ENCODE measurements around the gene BANK1. TPM values are rescaled to one million over a fixed set of nuclear protein-coding genes. Genes with fewer than 3 reads are reported as not detected.

Gene BANK1
- total RNA-seq, 3 donors from 2014 or later (not counting 1 experiment from before 2014, with no cell fraction given): 2.1 to 3.0 (median 2.4) TPM

DNA sequence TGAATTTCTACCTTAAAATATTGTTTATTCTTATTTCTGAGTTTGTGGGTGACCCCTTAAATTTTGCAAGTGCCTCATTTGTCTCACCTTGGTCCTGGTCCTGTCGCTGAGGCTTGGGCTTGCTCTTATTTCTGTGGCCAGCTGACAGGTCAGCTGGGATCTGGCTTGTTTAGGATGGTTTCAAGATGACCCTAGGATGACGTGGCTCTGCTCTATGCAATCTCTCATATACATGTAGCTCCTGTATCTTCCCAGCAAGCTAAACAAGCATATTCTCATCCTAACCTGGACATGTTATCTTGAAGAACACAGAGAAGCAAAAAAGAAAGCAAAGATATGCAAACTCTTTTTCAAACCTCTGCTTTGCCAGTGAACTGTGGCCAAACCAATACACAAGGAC is 158.4 kb downstream of the BANK1 start:
- no peak overlapping the region for H3K4me3 ChIP-seq (ENCODE audit: low read length)
- Mint-ChIP-seq H3K4me1 (no peaks in the 10 kb centered on the region), H3K36me3 (no peaks in the 10 kb centered on the region), H3K4me3 (no peak overlapping the region), H3K27ac (no peak overlapping the region), H3K27me3 (ENCODE audit: low read depth in 2 of 2) (peaks cover 0 to 2% of the 10 kb centered on the region in 2 donors), H3K9me3 (no peaks in the 10 kb centered on the region)
- H3K27me3 ChIP-seq (ENCODE audit: control insufficient read depth, insufficient read depth, low read length): no peaks in the 10 kb centered on the region
- H3K36me3 ChIP-seq (ENCODE audit: control insufficient read depth, insufficient read depth, low read length): no peaks in the 10 kb centered on the region
- H3K4me1 ChIP-seq (ENCODE audit: control insufficient read depth, insufficient read depth, low read length): no peaks in the 10 kb centered on the region
- ATAC-seq (no peak), DNase-seq (no peak)
- intact Hi-C loops (cut with micrococcal nuclease): no loop called here
- no peak overlapping the region for H3K27ac ChIP-seq (ENCODE audit: low read length)
- no peaks in the 10 kb centered on the region for H3K9me3 ChIP-seq (ENCODE audit: control insufficient read depth, insufficient read depth, low read length)
- 93% methylated on average over 2 of the region's 2 CpGs for WGBS (ENCODE audit: insufficient coverage)
- TF ChIP-seq, protein P1, sequence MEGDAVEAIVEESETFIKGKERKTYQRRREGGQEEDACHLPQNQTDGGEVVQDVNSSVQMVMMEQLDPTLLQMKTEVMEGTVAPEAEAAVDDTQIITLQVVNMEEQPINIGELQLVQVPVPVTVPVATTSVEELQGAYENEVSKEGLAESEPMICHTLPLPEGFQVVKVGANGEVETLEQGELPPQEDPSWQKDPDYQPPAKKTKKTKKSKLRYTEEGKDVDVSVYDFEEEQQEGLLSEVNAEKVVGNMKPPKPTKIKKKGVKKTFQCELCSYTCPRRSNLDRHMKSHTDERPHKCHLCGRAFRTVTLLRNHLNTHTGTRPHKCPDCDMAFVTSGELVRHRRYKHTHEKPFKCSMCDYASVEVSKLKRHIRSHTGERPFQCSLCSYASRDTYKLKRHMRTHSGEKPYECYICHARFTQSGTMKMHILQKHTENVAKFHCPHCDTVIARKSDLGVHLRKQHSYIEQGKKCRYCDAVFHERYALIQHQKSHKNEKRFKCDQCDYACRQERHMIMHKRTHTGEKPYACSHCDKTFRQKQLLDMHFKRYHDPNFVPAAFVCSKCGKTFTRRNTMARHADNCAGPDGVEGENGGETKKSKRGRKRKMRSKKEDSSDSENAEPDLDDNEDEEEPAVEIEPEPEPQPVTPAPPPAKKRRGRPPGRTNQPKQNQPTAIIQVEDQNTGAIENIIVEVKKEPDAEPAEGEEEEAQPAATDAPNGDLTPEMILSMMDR (IDR thresholded peaks at IDR 0.05): no peak

DNA sequence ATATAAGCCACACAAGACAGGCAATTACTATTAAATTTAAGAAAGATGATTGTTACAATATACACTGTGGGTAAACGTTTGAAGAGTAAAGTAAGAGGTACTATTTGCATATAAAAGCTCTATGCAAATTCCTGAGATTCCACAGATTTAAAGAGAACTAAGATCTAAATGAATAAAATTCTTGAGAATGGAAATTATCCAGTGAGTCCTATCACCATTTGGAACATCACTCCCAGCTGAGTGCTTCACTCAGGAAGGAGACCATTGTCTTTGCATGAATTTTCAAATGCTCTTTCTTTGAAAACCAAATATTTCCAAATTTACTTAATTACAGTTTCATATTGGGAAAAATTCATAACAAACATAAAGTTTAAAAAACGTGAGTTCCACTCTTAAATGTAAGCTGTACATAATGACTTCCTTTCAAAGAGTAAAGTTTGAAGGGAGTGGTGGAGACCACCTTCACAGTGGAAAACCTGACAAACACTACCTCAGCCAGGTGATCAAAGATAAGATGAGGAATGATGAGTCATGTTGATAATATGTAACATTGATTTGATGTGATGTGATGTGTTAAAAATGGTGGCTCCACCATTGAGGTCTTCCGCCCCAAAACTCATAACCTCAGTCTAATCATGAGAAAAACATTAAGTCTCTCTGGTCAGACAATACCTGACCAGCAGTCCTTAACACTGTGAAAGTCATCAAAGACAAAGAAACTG is 159.9 kb downstream of the BANK1 start:
- no peak overlapping the region for H3K27ac ChIP-seq (ENCODE audit: low read length)
- ATAC-seq (no peak), DNase-seq (no peak)
- TF ChIP-seq, protein P1 (IDR thresholded peaks at IDR 0.05): no peak
- H3K36me3 Mint-ChIP-seq: no peaks in the 10 kb centered on the region
- no peak overlapping the region for H3K27ac Mint-ChIP-seq
- H3K4me3 ChIP-seq (ENCODE audit: low read length): no peak overlapping the region
- 100% methylated on average over 1 of the region's 3 CpGs for WGBS (ENCODE audit: insufficient coverage)
- no peaks in the 10 kb centered on the region for H3K36me3 ChIP-seq (ENCODE audit: control insufficient read depth, insufficient read depth, low read length)
- no peaks in the 10 kb centered on the region for H3K9me3 ChIP-seq (ENCODE audit: control insufficient read depth, insufficient read depth, low read length)
- no peaks in the 10 kb centered on the region for H3K27me3 ChIP-seq (ENCODE audit: control insufficient read depth, insufficient read depth, low read length)
- H3K4me1 Mint-ChIP-seq: no peaks in the 10 kb centered on the region
- H3K27me3 Mint-ChIP-seq (ENCODE audit: low read depth in 2 of 2): peaks cover 0 to 2% of the 10 kb centered on the region in 2 donors
- H3K9me3 Mint-ChIP-seq: no peaks in the 10 kb centered on the region
- intact Hi-C loops (cut with micrococcal nuclease): no loop called here
- no peak overlapping the region for H3K4me3 Mint-ChIP-seq
- H3K4me1 ChIP-seq (ENCODE audit: control insufficient read depth, insufficient read depth, low read length): no peaks in the 10 kb centered on the region

- intact Hi-C loops (cut with micrococcal nuclease): no loop called here
- H3K4me3 Mint-ChIP-seq: no peak overlapping the region
- Histone ChIP-seq H3K4me3 (ENCODE audit: low read length) (no peak overlapping the region), H3K9me3 (ENCODE audit: control insufficient read depth, insufficient read depth, low read length) (no peaks in the 10 kb centered on the region), H3K27me3 (ENCODE audit: control insufficient read depth, insufficient read depth, low read length) (no peaks in the 10 kb centered on the region), H3K4me1 (ENCODE audit: control insufficient read depth, insufficient read depth, low read length) (no peaks in the 10 kb centered on the region), H3K27ac (ENCODE audit: low read length) (no peak overlapping the region), H3K36me3 (ENCODE audit: control insufficient read depth, insufficient read depth, low read length) (no peaks in the 10 kb centered on the region)
- no peak overlapping the region for H3K27ac Mint-ChIP-seq
- no peak for DNase-seq
- no peaks in the 10 kb centered on the region for H3K4me1 Mint-ChIP-seq
- 93% methylated on average over 3 of the region's 4 CpGs for WGBS (ENCODE audit: insufficient coverage)
- TF ChIP-seq, protein P1 (IDR thresholded peaks at IDR 0.05): no peak
- H3K36me3 Mint-ChIP-seq: no peaks in the 10 kb centered on the region
- no peak for ATAC-seq
- H3K27me3 Mint-ChIP-seq (ENCODE audit: low read depth in 2 of 2): peaks cover 0 to 2% of the 10 kb centered on the region in 2 donors
- no peaks in the 10 kb centered on the region for H3K9me3 Mint-ChIP-seq
These were observed 162.5 kb downstream of the BANK1 start for GRCh38 chr4:101952985-101953384.

DNA sequence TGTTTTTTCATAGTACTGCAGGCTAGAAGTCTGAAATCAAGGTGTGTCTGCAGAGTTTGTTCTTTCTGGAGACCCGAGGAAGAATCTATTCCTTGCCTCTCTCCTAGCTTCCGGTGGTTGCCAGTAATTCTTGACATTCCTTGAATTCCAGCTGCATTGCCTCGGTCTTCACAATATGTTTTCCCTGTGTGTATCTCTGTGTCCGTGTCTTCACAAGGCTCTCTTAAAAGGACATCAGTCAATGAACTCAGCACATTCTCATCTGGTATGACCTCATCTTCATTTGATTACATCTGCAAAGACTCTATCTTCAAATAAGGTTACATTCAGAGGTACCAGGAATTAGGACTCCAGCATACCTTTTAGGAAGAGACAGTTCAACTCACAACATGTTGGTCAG is 163.4 kb downstream of the BANK1 start:
- Mint-ChIP-seq H3K9me3 (no peaks in the 10 kb centered on the region), H3K36me3 (no peaks in the 10 kb centered on the region), H3K27ac (no peak overlapping the region), H3K27me3 (ENCODE audit: low read depth in 2 of 2) (peaks cover 0 to under 1% of the 10 kb centered on the region in 2 donors), H3K4me1 (no peaks in the 10 kb centered on the region), H3K4me3 (no peak overlapping the region)
- 89% methylated on average over 4 of the region's 4 CpGs for WGBS (ENCODE audit: insufficient coverage)
- H3K4me3 ChIP-seq (ENCODE audit: low read length): no peak overlapping the region
- no peaks in the 10 kb centered on the region for H3K4me1 ChIP-seq (ENCODE audit: control insufficient read depth, insufficient read depth, low read length)
- TF ChIP-seq, protein P1 (IDR thresholded peaks at IDR 0.05): no peak
- intact Hi-C loops (cut with micrococcal nuclease): no loop called here
- no peaks in the 10 kb centered on the region for H3K27me3 ChIP-seq (ENCODE audit: control insufficient read depth, insufficient read depth, low read length)
- ATAC-seq (no peak), DNase-seq (no peak)
- H3K27ac ChIP-seq (ENCODE audit: low read length): no peak overlapping the region
- no peaks in the 10 kb centered on the region for H3K36me3 ChIP-seq (ENCODE audit: control insufficient read depth, insufficient read depth, low read length)
- no peaks in the 10 kb centered on the region for H3K9me3 ChIP-seq (ENCODE audit: control insufficient read depth, insufficient read depth, low read length)
